ENCODE data around the gene SORCS2. TPM values are rescaled to one million over a fixed set of nuclear protein-coding genes. Genes with fewer than 3 reads are reported as not detected.
A peak's percentile ranks its signal among the peaks of the same experiment; 100 is the strongest.

Gene SORCS2
- total and polyA plus RNA-seq, 8 donors, result 4.6 to 9.7 (median 7.2) TPM

DNA sequence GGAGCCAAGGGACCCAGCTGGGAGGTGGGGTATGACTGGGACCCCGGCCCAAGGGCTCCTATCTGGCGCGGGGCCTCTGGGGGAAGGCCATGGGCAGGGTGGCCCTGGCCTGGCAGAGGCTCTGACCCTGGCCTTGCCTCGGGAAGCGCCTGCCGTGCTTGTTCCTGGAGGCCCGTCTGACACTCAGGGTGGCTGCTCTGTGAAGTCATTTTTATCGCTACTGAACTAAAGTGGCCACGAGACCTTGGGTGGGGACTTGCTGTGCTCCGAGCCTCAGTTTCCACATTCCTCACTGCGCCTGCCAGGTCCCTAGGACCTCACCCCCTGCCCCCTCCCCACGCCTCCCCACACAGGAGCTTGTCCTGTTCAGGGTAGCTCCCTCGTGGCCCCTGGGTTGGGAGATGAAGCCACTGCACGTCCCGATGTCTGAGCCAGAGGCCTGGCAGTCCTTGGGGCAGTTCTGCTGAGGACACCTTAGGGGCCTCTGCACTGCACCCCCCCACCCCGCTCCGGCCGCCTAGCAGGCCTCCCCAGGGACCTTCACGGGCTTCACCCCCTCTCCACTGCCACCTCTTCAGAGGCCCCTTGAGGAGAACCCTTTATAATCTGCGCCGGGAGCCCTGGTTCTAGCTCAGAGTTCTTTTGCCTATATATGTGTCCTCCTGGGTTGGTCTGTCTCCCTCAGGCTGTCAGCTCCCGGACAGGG lies 639 bp upstream of the SORCS2 start:
- Histone ChIP-seq H3K36me3 (no peaks in the 10 kb centered on the region), H3K4me3 (no peak overlapping the region), H3K27me3 (peaks cover 19 to 93% of the 10 kb centered on the region in 2 donors), H3K9me3 (no peaks in the 10 kb centered on the region), H3K4me1 (peaks cover 4 to 12% of the 10 kb centered on the region in 2 donors), H3K27ac (no peak overlapping the region)
- ATAC-seq, result no peak
- intact Hi-C loops (cut with DNase I), result loop anchor here in 1 of 2 donors (10.0 kb wide), 1 partner anchor 533 kb away; no protein-coding TSS in a partner anchor
- DNase-seq, result peak in 2 of 4 donors; percentile 24 to 60
- no peak for TF ChIP-seq CTCF (IDR thresholded peaks at IDR 0.05)

DNA sequence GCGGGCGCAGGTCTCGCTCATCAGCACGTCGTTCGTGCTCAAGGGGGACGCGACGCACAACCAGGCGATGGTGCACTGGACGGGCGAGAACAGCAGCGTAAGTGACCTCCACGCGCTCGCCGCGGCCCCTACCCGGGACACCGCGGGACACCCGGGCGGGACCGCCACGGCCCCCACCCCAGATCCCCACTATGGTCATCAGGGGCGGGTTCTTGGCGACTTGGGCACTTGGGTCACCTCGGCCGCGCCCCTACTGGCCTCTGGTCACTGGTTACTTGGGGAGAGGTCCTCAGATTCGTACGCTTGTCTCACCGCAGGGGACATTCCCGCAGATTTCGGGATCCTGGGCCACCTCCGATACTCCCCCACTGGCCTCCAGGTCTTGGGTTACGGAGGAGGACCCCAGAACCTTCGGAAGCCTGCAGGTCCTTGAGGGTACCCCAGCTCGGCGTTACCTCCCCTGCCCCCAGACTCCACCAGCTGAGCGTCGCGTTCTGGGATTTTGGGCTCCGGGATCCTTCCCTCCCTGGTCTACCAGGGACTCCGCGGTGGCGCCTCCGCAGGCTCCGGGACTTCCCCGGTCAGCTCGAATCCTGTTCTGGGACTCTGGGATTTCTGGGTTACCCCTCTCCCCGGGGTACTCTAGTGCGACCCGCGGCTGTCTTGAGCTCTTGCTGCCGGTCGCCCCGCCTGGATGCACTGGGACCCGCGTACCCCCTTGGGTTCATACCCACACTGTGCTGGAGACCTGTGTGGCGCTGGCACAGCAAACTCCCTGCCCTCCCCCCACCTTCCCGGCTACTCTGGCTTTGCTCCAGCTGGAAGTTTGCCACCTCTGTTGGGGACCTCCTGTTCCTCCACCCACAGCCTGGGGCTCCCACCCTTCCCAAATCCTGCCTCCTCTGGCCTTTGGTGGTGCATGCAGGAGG lies 956 bp downstream of the SORCS2 start:
- TF ChIP-seq CTCF (IDR thresholded peaks at IDR 0.05), result no peak
- H3K27me3 ChIP-seq, result peaks cover 16 to 79% of the 10 kb centered on the region in 2 donors
- DNase-seq (peak in 2 of 4 donors; percentile 31 to 81), ATAC-seq (peak; percentile 3)
- H3K4me3 ChIP-seq, result peak overlapping the region; percentile 24 to 34
- H3K36me3 ChIP-seq, result no peaks in the 10 kb centered on the region
- no peak overlapping the region for H3K27ac ChIP-seq
- no peaks in the 10 kb centered on the region for H3K9me3 ChIP-seq
- peaks cover 4 to 12% of the 10 kb centered on the region in 2 donors for H3K4me1 ChIP-seq
- intact Hi-C loops (cut with DNase I), result loop anchor here in 1 of 2 donors (10.0 kb wide), 1 partner anchor 532 kb away; no protein-coding TSS in a partner anchor

- H3K4me1 ChIP-seq, result peaks cover 4 to 12% of the 10 kb centered on the region in 2 donors
- H3K27me3 ChIP-seq, result peaks cover 12 to 72% of the 10 kb centered on the region in 2 donors
- peak; percentile 85 for ATAC-seq
- intact Hi-C loops (cut with DNase I), result loop anchor here in 1 of 2 donors (10.0 kb wide), 1 partner anchor 530 kb away; no protein-coding TSS in a partner anchor
- no peaks in the 10 kb centered on the region for H3K36me3 ChIP-seq
- DNase-seq, result peak in 2 of 4 donors; percentile 74 to 88
- TF ChIP-seq CTCF (IDR thresholded peaks at IDR 0.05), result peak; percentile 43 to 48
- no peak overlapping the region for H3K27ac ChIP-seq
- H3K9me3 ChIP-seq, result no peaks in the 10 kb centered on the region
- H3K4me3 ChIP-seq, result no peak overlapping the region
Observed at GRCh38 chr4:7194251-7195140, 2.2 kb downstream of the SORCS2 start.

DNA sequence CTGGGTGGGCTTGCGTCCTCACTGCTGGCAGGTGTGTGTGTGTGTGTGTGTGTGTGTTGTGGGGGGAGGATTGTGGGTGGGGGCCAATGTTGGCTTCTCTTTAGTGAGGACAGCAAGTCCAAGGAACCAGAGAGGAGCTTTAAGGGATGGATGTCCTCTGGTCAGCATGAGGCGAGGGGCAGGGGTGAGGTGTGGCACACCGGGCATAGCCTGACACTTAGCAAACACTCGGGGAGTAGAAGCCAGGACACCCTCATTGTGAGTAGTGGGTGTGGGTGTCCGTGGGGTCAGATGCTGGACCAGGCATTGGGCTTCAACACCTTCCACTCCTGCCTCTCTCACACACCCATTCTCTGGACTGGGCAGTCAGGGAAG lies 2.8 kb downstream of the SORCS2 start:
- H3K36me3 ChIP-seq, result no peaks in the 10 kb centered on the region
- peaks cover 11 to 72% of the 10 kb centered on the region in 2 donors for H3K27me3 ChIP-seq
- DNase-seq (peak in 2 of 4 donors; percentile 29 to 37), ATAC-seq (no peak)
- TF ChIP-seq CTCF (IDR thresholded peaks at IDR 0.05), result no peak
- no peaks in the 10 kb centered on the region for H3K9me3 ChIP-seq
- intact Hi-C loops (cut with DNase I), result loop anchor here in 1 of 2 donors (10.0 kb wide), 1 partner anchor 530 kb away; no protein-coding TSS in a partner anchor
- H3K4me1 ChIP-seq, result peaks cover 4 to 12% of the 10 kb centered on the region in 2 donors
- no peak overlapping the region for H3K27ac ChIP-seq
- no peak overlapping the region for H3K4me3 ChIP-seq

All from left lung (tissue), 10 donors.